Activated naive CD4-positive, alpha-beta T cell treated with anti-CD3 and anti-CD28 coated beads, Interleukin-2, amount 50 U/mL, for 16 hours (primary cell): ENCODE measurements around the gene MAN1A1.
"Not testable (repeated sequence)": the region's sequence is repeated elsewhere in the genome, so short reads cannot be mapped to it uniquely, and the experiment has no call there.

Experiments used
- DNase-seq: peaks from one replicate; pipeline ENCODE4 v3.0.0-alpha.2; 2020

The MAN1A1 gene

GRCh38 chr6:119349361-119350201, at the start of gene MAN1A1:
Gene MAN1A1 (minus strand): TSS chr6:119349761. CDS start chr6:119349065, 696 bp downstream.
- DNase-seq: peak; percentile 90

DNA sequence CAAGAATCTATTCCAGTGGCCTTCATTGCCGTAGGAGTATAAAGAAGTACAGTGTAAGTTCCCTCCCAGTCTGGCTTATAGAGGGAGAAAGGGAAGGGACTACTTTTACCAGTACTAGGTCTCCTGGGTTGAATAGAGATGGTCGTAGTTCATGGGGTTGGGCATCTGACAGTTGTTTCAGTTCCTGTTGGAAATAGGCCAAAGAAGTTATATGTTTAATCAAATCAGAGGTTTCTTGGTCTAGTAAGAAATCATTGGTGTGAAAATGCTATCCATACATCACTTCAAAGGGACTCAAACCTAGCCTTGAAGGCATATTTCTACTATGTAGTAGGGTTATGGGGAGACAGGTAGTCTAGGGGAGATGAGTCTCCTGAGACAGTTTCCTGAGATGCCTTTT, 45.6 kb upstream of the MAN1A1 start:
- DNase-seq: no peak

GRCh38 chr6:119390247-119390793, 40.8 kb upstream of the MAN1A1 start:
- DNase-seq: no peak

DNA sequence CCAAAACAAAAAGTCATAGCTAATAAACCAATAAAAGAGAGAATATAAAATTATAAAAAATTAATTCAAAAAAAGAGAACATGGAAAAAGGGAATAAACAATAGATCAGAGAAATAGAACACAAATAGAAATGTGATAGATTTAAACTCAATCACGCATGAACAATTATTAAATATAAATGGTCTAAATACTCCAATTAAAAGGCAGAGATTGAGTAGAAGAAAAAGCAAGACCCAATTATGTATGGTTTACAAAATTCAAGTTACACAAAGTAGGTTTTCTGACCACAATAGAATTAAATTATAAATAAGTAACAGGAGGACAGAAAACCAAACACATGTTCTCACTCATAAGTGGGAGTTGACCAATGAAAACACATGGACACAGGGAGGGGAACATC, 36.4 kb upstream of the MAN1A1 start:
- DNase-seq: no peak

DNA sequence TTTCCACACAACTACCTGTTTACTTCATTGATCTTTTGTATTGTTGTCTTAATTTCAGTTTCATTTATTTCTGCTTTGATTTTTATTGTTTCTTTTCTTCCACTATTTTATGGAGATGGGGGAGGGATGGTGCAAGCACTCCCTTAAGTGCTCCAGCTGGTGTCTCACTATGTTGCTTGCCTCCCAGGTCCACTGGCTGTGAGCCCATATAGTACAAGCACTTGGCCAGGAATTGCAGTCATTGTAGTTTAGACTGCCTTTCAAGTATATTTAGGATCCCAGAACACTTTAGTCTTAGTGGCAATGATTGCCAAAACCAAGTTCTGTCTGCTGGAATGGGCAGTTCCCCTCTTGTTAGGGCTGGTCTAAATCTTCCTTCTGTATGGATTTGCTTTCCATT, 34.9 kb upstream of the MAN1A1 start:
- no peak for DNase-seq

GRCh38 chr6:119379809-119380208, 30.2 kb upstream of the MAN1A1 start:
- DNase-seq: no peak

GRCh38 chr6:119377043-119377442, 27.5 kb upstream of the MAN1A1 start:
- not testable (repeated sequence) for DNase-seq

GRCh38 chr6:119370080-119370479, 20.5 kb upstream of the MAN1A1 start:
- DNase-seq: no peak

GRCh38 chr6:119368921-119369320, 19.4 kb upstream of the MAN1A1 start:
- DNase-seq: no peak

DNA sequence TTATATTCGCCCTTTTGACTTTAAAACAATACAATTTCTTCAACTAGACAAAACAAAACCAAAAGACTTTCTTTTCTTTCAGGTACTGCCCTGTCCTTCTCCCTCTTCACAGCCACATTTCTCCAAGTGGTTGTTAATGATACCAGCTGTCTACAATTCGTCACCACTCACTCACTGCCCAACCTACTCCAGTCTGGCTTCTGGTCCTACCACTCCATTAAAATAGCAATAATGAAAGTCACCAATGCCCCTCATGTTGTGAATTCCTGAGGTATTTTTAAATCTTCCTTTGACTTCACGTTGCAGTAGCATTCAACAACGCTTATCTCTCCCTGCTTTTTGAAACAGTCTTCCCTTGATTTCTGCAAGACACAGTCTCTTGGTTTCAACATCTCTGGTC, 11.6 kb upstream of the MAN1A1 start:
- DNase-seq: no peak

- no peak for DNase-seq
Observed at GRCh38 chr6:119360262-119360915, 10.8 kb upstream of the MAN1A1 start.

- DNase-seq: no peak
Observed at GRCh38 chr6:119355890-119356289, 6.3 kb upstream of the MAN1A1 start.

DNA sequence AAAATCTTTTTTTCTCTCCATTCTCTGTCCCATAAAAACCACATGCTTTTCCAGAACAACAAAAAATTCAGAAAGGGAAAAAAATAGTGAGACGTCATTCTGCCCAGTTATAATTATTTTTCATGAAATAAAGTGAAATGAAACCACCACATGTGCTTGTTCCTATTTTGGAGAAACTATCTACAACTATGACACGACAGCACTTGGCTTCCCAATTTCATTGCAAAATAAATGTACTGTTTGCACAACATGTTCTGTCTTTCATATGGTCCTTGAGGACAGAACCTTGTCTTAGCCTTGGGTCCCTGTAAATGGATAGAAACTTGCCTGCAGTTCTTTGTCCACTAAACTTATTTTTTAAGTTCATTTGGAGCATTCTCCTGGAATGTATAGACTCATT, 5.6 kb upstream of the MAN1A1 start:
- no peak for DNase-seq

DNA sequence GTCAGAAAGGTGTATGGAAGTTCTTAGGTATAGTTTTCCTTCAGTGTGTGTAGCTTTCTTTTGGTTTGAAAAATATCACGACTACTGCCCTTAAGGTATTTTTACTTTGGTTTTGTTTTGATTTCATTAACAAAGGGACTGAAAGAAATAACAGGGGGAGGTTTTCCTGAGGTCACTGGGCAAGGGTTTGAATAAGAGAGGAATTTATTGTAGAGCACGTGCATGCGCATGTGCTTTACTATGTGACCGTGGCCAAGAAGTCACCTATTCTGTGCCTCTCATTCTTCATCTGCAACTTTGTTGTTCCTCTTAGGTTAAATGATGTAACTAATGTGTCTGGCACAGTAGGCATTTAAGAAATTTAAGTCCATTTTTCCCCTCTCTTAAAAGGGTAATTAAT, 4.1 kb upstream of the MAN1A1 start:
- no peak for DNase-seq

DNA sequence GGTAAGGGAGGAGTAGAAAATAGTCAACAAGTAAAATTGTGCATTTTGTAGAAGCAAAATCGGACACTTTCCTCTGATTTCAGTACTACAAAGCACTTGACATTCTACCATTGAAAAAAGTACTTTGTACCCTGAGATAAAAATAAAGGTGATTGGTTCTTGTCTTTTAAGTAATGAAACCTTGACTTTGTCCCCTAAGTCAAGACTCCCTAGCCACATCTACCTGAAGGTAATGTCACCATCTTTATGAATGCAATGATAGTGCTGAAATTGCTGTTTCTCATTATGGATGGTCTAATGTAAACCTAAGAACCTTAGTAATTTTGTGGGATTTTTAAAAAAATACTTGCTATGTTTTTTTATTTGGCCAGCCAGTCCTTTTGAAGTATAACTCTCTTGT, 2.4 kb upstream of the MAN1A1 start:
- DNase-seq: no peak

DNA sequence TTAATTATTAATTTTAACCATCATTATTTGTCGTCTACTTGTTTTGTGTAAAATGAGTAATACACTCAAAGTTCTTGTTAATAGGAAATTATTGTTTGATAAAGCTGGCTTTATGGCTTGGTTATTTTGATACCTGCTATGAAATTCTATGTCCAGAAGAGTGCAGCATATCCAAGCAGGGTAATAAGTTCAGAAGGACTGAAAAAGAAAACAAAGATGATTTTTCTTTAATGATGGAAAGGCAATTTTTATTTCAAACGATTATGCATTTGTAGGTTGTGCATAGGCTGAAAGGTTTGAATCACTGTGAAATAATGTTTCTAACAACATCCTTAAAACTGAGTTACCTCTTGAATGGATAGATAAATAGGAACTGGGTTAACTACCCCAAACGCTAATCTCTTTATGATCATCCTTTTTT, 1.4 kb upstream of the MAN1A1 start:
- DNase-seq: no peak

DNA sequence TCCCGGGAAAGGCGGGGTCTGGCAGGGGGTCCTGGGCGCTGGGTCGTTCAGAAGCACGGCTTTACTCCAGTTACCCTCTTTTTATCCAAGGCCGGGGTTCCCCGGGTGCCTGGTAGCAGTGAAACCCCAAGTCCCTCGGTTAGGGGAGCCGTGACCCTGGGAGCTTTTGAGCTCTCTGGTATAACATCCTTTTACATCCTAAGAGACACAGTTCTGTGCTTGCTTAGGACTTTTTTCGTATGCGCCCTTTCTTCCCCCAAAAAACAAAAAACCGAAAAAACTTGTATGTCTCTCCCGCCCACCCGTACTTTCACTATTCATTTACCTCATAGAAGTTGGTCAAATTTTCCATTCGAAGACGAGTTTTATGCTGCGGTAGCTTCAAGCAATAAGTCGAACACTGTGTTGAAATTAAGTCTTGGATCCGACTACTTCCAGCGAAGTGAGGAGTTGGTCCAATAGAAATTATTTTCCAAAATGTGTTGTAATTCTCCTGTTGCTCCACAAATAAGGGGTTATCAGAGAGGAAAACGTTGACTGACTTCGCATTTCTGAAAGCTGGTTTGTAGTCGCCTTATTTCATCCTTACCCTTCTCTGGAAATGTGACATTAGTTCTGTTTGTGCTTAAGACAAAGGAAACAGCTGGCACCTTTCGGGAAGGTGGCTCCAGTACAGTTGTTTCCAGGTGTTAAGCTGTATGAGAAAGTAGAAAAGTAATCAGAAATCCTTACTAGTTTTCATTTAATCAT, 816 bp upstream of the MAN1A1 start:
- DNase-seq: peak; percentile 51

DNA sequence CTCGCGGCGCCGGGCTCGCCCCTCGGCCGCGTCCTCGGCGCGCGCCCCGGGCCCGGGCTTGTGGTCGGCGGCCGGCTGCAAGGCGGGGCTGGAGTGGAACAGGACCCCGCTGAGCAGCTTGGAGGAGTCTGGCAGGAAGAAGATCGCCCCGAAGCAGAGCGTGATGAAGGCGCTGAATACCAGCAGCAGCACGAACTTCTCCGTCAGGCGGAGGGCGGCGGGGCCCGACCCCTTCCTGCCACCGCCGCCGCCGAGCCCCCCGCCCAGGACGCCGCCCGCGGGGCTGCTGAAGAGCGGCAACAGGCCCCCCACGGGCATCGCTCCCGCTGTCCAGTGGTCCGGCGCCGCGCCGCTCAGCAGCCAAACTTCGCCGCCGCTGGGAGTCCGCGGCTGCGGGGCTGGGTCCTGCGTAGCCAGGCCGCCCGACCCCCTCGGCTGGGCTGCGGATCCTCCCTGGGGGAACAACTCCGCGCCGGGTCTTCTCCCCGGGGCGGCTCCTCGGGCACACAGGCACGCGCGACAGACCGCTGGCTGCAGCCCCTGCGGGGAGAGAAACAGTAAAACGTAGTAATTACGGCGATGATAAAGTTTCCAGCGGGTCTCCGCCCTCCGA, 707 bp downstream of the MAN1A1 start:
- peak; percentile 38 for DNase-seq

DNA sequence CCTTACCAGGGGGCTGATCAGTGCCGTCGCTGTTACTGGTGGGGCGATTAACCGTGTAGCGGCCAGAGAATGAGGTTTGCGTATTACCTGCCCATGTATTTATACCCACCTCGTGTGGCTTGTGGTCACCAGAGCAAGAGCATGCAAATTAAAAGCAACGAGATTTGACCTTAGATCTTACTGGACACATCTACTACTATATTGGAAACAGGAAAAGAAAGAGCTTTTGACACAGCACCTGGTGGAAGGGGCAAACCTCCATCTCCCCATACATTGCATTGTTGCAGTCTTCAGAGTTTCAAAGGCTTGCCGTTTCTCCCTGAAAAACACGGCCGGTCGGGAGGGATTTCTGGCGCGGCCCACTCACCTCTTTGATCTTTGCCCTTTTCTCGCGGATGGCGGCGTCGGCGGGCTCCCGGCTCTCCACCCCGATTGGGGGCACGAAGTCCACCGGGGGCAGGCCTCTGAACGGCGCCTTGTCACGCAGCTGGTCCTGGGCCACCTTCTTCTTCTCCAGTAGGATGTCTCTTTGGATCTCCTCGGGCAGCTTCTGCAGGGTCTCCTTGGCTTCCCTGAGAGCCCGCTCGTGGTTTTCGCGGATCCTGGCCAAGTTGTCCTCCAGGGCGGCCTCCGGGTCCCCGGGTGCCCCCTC, 1.3 kb downstream of the MAN1A1 start:
- peak; percentile 37 for DNase-seq

- DNase-seq: peak; percentile 15
Observed at GRCh38 chr6:119347466-119348095, 2.0 kb downstream of the MAN1A1 start.

GRCh38 chr6:119346936-119347335, 2.6 kb downstream of the MAN1A1 start:
- DNase-seq: no peak

DNA sequence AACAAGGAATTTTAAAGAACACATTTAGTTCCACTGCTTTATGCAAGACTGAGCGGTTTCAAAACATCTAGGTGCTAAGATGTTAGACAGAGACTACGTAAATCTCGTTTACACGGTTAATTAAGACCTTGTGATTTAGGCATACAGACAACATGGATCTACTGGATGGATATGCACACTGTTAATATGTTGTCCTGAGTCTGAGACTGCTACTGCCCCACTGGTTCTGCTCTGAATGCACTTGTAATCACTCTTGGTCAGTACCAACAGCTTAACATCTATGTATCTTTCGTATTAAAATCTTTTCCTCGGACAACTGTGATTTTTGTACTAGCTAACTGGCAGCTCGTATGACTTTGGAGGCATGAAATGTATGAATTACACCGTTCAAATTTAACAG, 3.1 kb downstream of the MAN1A1 start:
- DNase-seq: no peak
